ENCODE data around the gene RPL6.

The RPL6 gene

GRCh38 chr12:112370868-112371510 is 38.4 kb downstream of the RPL6 start:
- H3K4me3 ChIP-seq (ENCODE audit: low read depth, low read length): no peak overlapping the region
- no peak for DNase-seq (ENCODE audit: low read depth)
- TF ChIP-seq CTCF (IDR thresholded peaks at IDR 0.05; ENCODE audit: insufficient read depth, low read depth, low read length, missing control alignments): no peak

GRCh38 chr12:112370199-112370598 is 39.2 kb downstream of the RPL6 start:
- no peak for DNase-seq (ENCODE audit: low read depth)
- TF ChIP-seq CTCF (IDR thresholded peaks at IDR 0.05; ENCODE audit: insufficient read depth, low read depth, low read length, missing control alignments): no peak
- no peak overlapping the region for H3K4me3 ChIP-seq (ENCODE audit: low read depth, low read length)

- DNase-seq (ENCODE audit: low read depth): no peak
- TF ChIP-seq CTCF (IDR thresholded peaks at IDR 0.05; ENCODE audit: insufficient read depth, low read depth, low read length, missing control alignments): no peak
- no peak overlapping the region for H3K4me3 ChIP-seq (ENCODE audit: low read depth, low read length)
Measured at GRCh38 chr12:112368856-112369255, 40.5 kb downstream of the RPL6 start.

GRCh38 chr12:112367965-112368364 is 41.4 kb downstream of the RPL6 start:
- TF ChIP-seq CTCF (IDR thresholded peaks at IDR 0.05; ENCODE audit: insufficient read depth, low read depth, low read length, missing control alignments): no peak
- no peak for DNase-seq (ENCODE audit: low read depth)
- H3K4me3 ChIP-seq (ENCODE audit: low read depth, low read length): no peak overlapping the region

GRCh38 chr12:112362310-112362709 is 47.1 kb downstream of the RPL6 start:
- H3K4me3 ChIP-seq (ENCODE audit: low read depth, low read length): no peak overlapping the region
- TF ChIP-seq CTCF (IDR thresholded peaks at IDR 0.05; ENCODE audit: insufficient read depth, low read depth, low read length, missing control alignments): no peak
- DNase-seq (ENCODE audit: low read depth): no peak

GRCh38 chr12:112361271-112361670 is 48.1 kb downstream of the RPL6 start:
- TF ChIP-seq CTCF (IDR thresholded peaks at IDR 0.05; ENCODE audit: insufficient read depth, low read depth, low read length, missing control alignments): no peak
- no peak for DNase-seq (ENCODE audit: low read depth)

GRCh38 chr12:112359290-112359689 is 50.1 kb downstream of the RPL6 start:
- DNase-seq (ENCODE audit: low read depth): no peak
- no peak for TF ChIP-seq CTCF (IDR thresholded peaks at IDR 0.05; ENCODE audit: insufficient read depth, low read depth, low read length, missing control alignments)
- no peak overlapping the region for H3K4me3 ChIP-seq (ENCODE audit: low read depth, low read length)

More at GRCh38 chr12:112361271-112361670, 48.1 kb downstream of the RPL6 start:
- no peak overlapping the region for H3K4me3 ChIP-seq (ENCODE audit: low read depth, low read length)

Measured in GM12865 (cell line).